Measurements from ENCODE around the gene NAA40.

The NAA40 gene

DNA sequence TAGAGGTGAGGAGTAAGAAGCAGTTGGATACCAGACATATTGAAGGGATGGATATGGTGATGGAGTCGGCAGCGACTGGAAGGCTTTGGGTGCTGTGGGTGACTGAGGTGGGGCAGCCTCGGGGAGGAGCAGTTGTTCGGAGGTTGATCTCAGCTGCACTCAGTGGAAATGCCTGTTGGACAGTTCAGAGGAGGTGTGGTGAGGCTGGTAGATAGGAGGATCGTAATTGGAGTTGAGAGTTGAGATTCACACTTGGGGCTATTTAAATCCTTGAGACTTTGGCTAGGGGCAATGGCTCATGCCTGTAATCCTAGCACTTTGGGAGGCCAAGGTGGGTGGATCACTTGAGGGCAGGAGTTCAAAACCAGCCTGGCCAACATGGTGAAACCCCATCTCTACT lies 54.3 kb downstream of the NAA40 start:
- DNase-seq, result no peak

DNA sequence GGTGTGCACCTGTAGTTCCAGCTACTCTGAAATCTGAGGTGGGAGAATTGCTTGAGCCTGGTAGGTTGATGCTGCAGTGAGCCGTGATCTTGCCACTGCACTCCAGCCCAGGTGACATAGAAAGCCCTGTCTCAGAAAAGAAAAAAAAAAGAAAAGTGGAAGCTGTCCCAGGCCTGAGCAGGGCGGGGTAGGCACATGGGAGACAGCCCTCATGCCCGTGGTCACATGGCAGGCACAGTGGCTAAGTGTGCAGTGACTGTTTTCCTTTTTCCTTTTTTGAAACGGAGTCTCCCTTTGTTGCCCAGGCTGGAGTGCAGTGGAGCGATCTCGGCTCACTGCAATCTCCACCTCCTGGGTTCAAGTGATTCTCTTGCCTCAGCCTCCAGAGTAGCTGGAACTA lies 55.2 kb downstream of the NAA40 start:
- no peak for DNase-seq

DNA sequence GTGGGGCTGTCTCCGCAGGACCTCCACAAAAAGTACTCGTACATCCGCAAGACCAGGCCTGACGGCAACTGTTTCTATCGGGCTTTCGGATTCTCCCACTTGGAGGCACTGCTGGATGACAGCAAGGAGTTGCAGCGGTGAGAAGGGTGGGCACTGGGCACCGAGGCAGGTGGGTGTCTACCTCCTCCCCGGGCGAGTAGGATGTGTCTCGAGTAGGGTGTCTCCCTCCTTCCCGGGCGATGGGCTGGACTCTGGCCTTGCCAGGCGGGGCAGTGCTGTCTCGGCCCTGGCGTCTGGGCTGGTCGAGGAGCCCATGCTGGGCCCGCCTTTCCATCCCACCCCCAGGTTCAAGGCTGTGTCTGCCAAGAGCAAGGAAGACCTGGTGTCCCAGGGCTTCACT lies 57.7 kb downstream of the NAA40 start:
- DNase-seq, result no peak

DNA sequence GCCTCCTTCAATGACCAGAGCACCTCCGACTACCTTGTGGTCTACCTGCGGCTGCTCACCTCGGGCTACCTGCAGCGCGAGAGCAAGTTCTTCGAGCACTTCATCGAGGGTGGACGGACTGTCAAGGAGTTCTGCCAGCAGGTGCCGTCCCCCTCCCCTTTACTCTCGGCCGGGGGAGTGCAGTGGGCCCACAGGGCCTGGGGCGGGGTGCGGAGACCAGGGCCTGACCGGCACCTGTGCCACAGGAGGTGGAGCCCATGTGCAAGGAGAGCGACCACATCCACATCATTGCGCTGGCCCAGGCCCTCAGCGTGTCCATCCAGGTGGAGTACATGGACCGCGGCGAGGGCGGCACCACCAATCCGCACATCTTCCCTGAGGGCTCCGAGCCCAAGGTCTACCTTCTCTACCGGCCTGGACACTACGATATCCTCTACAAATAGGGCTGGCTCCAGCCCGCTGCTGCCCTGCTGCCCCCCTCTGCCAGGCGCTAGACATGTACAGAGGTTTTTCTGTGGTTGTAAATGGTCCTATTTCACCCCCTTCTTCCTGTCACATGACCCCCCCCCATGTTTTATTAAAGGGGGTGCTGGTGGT lies 58.4 kb downstream of the NAA40 start:
- DNase-seq, result no peak

DNA sequence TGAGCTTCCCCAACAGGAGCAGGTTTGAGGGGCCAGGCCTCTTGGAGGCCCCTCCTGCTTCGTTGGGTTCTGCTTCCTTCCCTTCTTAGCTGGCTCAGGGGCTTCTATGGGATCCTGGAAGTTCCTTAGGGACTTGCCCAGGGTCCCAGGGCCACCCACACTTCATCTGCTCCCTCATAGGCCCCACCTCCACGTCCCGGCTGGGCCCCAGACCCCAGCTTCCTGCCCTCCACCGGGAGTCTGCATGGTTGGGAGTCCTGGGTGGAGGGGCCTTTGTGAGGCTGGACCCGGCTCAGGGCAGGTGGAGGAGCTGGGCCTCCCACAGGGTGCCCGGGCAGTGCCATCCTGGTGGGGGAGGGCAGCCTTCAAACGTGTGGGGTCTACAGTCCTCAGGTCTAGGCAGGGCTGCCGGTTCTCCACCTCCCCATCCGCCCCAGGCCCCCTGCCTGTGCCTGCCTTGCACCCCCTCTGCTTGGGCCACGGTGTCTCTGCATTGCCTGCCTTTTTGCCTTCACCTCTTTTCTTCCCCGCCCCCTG lies 59.1 kb downstream of the NAA40 start:
- no peak for DNase-seq

DNA sequence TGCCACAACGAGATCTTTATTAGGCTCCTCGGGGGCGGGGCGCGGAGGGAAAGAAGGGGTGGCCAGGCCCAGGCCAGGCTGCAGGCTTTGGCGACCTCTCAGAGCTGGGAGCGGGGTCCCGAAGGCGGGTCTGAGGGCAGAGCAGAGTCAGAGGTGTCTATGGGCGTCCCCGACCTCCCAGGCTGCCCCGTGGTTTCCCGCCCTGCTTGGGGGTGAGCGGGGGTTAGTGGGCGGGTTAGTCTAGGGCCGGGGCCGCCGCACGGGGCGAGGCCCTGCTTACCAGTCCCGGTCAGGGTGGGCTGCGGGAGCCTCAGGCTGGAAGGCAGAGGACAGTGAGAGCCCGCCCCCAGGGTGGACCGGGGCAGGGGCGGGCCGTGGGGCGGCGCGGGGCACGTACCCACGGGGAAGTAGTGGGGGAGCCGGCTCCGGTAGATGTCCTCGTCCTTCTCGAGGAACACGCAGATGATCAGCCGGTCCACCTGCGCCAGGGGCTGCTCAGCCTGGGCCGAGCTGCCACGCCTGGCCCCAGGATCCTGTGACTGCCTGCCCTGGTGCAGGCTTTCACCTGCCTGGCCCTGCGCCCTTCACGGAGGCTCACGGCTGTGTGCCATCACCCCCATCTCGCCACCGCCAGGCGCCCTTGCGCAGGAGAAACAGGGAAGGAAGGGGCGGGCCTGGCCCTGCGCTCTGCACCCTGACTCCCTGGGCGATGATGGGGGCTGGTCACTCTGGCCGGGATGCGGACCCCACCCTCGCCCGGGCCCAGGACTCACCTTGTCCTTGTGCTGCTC lies 60.0 kb downstream of the NAA40 start:
- no peak for DNase-seq

DNA sequence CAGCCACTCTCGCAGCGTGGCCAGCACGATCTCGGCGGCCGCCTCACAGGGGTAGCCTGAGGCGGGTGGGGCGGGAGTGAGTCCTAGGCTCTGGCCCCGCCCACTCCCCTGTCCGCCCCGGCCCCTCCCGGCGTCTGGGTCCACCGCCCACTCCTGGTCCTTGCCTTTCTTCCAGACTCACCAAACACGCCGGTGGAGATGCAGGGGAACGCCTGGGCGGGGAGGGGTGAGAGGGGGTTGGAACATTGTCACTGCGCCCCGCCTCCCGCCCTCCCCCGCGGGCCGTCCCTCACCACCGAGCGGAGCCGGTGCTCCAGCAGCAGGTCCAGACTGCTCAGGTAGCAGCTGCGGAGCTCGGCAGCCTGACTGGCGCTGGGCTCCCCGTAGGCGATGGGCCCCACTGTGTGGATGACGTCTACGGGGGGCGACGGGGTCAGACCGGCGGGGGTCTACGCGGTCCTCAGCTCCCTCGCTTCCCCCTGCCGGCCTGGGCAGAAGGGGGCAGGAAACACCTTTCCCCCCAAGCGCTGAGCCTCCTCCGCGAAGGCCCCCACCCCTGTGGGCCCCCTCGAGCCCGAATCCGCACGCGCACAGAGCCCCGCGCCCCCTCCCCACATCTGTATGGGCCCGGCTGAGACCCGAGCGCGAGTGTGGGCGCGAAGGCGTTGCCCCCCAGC lies 60.7 kb downstream of the NAA40 start:
- no peak for DNase-seq

DNA sequence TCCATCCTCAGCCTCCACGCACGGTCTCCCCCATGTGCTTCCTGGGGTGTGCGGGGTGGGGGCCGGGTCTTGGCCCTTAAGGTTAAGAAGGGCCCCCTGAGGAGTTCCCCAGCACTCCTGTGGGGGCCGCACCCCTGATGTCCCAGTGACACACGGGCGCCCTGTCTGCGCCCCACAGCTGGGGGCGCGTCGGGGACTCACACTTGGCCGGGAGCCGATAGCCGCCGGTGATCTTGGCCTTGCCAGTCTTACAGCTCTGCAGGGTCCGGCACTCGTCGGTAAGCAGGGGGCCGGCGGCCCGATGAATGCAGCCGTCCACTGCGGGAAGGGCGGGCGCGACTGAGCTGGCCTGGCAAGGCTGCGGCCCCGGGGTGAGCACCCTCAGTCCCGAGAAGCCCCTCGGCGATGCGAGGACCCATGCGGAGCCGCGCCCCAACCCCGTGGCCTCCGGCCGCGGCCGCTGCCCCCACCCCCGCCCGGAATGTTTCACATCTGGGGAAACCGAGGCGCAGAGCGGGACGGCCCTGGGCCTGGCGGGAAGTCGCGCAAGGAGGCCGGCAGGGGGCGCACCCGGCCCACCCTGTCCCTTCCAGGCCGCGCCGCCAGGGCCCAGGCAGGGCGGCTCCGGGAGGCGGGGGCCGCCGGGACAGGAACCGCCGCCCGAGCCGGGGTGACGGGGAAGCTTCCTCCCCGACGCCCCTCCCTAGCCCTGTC lies 61.4 kb downstream of the NAA40 start:
- DNase-seq, result no peak

DNA sequence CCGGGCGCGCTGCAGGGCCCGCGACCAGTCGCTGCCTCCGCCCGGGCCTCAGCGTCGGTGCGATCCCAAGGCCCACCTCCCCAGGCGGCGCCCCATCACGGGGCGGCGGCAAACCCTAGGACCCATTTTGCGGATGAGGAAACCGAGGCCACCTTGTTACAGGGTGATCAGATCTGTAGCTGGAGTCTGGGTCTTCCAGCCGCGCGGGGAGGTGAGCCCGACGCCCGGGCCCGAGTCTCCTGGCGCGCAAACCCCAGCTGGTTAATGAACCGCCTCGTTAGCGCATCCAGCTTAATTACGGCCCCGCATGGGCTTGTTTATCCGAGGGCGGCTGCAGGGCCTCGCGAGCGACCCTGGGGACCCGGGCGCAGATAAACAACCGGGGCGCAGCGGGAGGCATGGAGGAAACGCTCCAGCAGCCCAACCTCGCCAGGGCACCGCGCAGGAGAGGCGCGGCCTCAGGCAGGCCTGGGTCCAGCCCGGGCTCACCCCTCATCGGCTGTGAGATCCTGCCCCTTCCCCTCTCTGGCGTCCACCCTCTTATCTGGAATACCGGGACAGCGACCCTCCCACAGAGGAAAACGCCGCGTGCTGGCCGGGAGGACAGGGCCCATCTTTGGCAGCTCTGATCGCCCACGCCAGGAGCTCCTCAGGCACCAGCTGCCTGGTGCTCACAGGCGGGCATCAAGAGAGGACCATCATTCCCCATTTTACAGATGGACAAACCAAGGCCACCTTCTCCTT lies 62.1 kb downstream of the NAA40 start:
- no peak for DNase-seq

DNA sequence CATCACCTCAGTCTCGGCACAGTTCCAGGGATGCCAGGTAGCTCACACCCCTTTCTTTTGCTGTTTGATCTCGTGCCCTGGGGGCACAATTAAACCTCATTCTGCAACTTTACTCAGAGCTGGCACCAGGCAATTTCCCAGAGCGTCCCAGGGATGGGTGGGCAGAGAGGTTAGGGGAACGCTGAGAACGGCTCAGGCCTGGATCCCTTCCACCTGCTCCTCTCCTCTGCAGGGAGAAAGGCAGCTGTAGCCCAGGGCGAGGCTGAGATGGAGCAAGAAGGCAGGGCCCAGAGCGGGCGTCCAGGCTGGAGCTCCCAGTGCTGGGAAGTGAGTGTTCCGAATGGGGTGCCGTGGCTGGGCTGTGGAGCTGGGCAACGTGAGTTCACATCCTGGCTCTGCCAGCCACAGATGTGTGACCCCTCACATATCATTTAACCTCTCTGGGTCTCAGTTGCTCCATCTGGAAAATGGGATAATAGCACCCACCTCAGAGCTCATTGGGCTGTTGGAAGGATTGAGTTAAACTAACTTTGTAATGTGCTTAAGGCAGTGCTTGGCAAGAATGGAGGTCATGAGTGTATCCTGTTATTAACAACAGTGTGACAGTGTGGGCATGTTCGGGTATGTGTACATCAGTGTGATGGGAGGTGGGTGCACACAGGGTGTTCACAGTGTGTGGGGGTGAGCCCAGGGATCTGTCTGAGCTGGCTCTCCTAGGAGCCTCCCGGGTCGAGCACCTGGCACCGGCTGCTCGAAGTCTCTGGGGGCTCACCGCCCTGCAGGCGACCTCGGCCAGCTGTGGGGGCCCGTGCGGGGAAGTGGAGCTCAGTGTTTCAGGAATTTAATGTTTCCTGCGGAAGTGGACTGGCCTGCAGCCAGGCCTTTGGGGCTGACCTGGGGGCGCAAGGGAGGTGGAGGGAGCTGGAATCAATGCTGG lies 63.0 kb downstream of the NAA40 start:
- no peak for DNase-seq

DNA sequence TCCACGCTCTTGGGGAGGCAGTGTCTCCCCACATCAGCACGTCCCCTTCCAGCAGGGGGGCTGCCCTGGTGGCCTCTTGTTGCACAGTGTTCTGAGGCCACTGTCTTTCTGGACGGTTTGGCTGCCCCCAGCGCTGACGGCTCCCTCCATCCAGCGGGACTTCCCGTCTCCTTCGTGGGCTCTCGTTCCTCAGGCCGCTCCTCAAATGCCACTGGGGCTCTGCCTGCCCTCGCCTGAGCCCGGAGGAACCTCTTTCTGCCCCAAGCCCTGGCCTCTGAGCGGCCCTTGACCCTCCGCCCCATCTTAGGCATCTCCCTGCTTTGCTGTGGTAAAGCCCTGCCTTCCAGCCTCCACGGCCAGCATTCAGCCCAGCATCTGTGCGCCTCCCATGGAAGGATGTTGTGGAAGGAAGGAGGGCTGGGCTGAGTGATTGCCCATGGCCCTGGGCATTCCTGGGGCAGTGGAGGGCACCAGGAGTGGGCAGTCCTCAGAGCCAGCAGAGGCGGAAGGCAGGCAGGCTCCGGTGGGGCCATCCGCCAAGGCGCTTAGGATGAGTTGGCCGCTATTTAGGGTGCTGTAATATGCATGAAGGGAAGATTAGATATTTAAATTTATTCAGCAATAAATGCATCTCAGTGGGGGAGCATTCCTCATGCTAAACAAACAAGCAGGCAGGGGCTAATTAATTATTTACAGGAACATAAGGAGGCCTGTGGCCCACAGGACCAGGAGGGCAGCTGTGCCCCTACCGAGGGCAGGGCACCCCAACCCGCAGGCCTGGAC lies 65.2 kb downstream of the NAA40 start:
- DNase-seq, result peak; percentile 51

DNA sequence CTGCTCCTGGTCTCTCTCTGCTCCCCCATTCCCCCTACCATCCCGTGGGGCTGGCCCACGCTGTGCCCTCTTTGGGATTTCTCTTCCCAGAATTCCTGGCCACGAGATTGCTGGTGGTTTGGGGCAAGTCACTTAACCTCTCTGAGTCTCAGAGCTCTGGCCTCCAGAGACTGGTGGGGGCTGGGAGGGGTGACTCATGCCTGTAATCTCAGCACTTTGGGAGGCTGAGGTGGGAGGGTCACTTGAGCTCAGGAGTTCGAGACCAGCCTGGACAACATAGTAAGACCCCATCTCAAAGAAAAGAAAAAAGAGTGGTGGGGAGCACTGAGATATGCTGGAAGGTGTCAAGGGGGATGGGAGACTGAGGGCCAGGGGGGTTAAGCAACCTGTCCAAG lies 65.8 kb downstream of the NAA40 start:
- no peak for DNase-seq

DNA sequence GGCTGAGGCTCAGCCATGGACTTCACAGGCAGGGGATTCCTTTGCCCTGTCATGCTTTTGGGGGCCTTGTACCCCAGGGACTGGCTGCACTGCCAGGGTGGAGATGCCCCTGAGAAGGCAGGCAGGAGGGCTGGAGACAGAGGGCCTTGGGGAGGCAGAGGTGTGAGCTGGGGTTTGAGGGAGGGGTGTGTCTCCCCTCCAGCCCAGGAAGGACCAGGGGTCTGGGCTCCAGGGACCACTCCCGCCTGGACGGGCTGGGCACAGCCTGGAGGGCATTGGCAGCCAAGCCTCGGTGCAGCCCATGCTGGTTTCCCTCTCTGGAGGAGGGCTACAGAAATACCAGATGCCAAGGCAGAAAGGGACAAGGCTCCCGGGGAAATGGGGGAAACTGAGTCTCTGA lies 66.9 kb downstream of the NAA40 start:
- no peak for DNase-seq

DNA sequence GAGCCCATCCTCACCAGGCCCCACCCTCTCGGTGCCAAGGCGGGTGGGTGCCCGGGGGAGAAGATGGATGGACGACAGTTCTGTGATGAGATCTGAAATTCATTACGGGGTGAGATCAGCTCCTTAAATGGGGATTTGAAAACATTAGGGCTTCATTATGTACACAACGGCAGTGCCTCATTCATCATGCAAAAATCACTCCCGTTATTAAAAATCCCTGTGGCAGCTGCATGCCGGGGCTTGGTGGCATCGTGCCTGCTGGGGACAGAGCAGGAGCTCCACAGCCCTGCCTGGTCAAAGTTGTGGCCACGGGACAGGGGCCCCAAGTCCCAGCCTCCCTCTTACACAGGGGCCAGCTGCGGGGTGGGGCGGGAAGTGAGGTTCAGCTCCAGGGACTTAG lies 67.6 kb downstream of the NAA40 start:
- DNase-seq, result no peak
